ENCODE measurements around the gene PKP4. TPM values are rescaled to one million over a fixed set of nuclear protein-coding genes. Genes with fewer than 3 reads are reported as not detected.

Gene PKP4
- total RNA-seq, 3 donors from 2014 or later: 41.6 to 59.1 (median 51.1) TPM

GRCh38 chr2:158619496-158619895 lies 162.7 kb downstream of the PKP4 start:
- Histone ChIP-seq H3K4me1 (ENCODE audit: low read depth) (no peaks in the 10 kb centered on the region), H3K4me3 (no peak overlapping the region), H3K36me3 (ENCODE audit: low read depth) (no peaks in the 10 kb centered on the region), H3K9me3 (no peaks in the 10 kb centered on the region)
- intact Hi-C loops (cut with DNase I, micrococcal nuclease): no loop called here
- DNase-seq (no peak), ATAC-seq (peak; percentile 85)
- no peak for TF ChIP-seq CTCF (IDR thresholded peaks at IDR 0.05)

GRCh38 chr2:158620656-158621055 lies 163.9 kb downstream of the PKP4 start:
- ATAC-seq: no peak
- TF ChIP-seq CTCF (IDR thresholded peaks at IDR 0.05): no peak
- intact Hi-C loops (cut with DNase I, micrococcal nuclease): no loop called here
- H3K9me3 ChIP-seq: no peaks in the 10 kb centered on the region
- H3K36me3 ChIP-seq (ENCODE audit: low read depth): no peaks in the 10 kb centered on the region
- DNase-seq: no peak
- H3K4me1 ChIP-seq (ENCODE audit: low read depth): no peaks in the 10 kb centered on the region
- no peak overlapping the region for H3K4me3 ChIP-seq

- Histone ChIP-seq H3K4me1 (ENCODE audit: low read depth) (no peaks in the 10 kb centered on the region), H3K9me3 (no peaks in the 10 kb centered on the region), H3K4me3 (no peak overlapping the region), H3K36me3 (ENCODE audit: low read depth) (no peaks in the 10 kb centered on the region)
- DNase-seq (no peak), ATAC-seq (no peak)
- no peak for TF ChIP-seq CTCF (IDR thresholded peaks at IDR 0.05)
- intact Hi-C loops (cut with DNase I, micrococcal nuclease): no loop called here
Observed at GRCh38 chr2:158624071-158624667, 167.4 kb downstream of the PKP4 start.

- Histone ChIP-seq H3K9me3 (no peaks in the 10 kb centered on the region), H3K4me1 (ENCODE audit: low read depth) (no peaks in the 10 kb centered on the region), H3K4me3 (no peak overlapping the region), H3K36me3 (ENCODE audit: low read depth) (no peaks in the 10 kb centered on the region)
- intact Hi-C loops (cut with DNase I, micrococcal nuclease): no loop called here
- DNase-seq (no peak), ATAC-seq (no peak)
- no peak for TF ChIP-seq CTCF (IDR thresholded peaks at IDR 0.05)
Observed at GRCh38 chr2:158624961-158625360, 168.2 kb downstream of the PKP4 start.

- H3K36me3 ChIP-seq (ENCODE audit: low read depth): no peaks in the 10 kb centered on the region
- no peak for TF ChIP-seq CTCF (IDR thresholded peaks at IDR 0.05)
- ATAC-seq (no peak), DNase-seq (no peak)
- intact Hi-C loops (cut with DNase I, micrococcal nuclease): no loop called here
- H3K4me1 ChIP-seq (ENCODE audit: low read depth): no peaks in the 10 kb centered on the region
- H3K9me3 ChIP-seq: no peaks in the 10 kb centered on the region
- H3K4me3 ChIP-seq: no peak overlapping the region
Observed at GRCh38 chr2:158629116-158629515, 172.4 kb downstream of the PKP4 start.

- Histone ChIP-seq H3K36me3 (ENCODE audit: low read depth) (no peaks in the 10 kb centered on the region), H3K4me1 (ENCODE audit: low read depth) (no peaks in the 10 kb centered on the region), H3K4me3 (no peak overlapping the region), H3K9me3 (no peaks in the 10 kb centered on the region)
- TF ChIP-seq CTCF (IDR thresholded peaks at IDR 0.05): no peak
- DNase-seq (no peak), ATAC-seq (no peak)
- intact Hi-C loops (cut with DNase I, micrococcal nuclease): no loop called here
Observed at GRCh38 chr2:158633261-158633660, 176.5 kb downstream of the PKP4 start.

All from mucosa of descending colon (tissue), 3 donors.